Sigmoid colon (tissue), 7 donors: Measurements from ENCODE around the gene LITAF. TPM values are rescaled to one million over a fixed set of nuclear protein-coding genes. Genes with fewer than 3 reads are reported as not detected.

ENCODE experiments used
- DNase-seq: peaks from one replicate; pipeline ENCODE4 v3.0.0-alpha.2; 2019
- H3K27ac ChIP-seq, 4 donors: fragments of 200-600 bp; sonication (generic); one replicate each; pipeline ENCODE4 v1.5.1; 2016 to 2019; ENCODE audit warnings: mild to moderate bottlenecking in 1 of 4
- H3K27me3 ChIP-seq, 3 donors: fragments of 200-600 bp; sonication (generic); one replicate each; pipeline ENCODE4 v1.5.1; 2019; ENCODE audit warnings: mild to moderate bottlenecking in 1 of 3
- H3K36me3 ChIP-seq, 4 donors: fragments of 200-600 bp; sonication (generic); one replicate each; pipeline ENCODE4 v1.5.1; 2016 to 2019
- H3K4me1 ChIP-seq, 4 donors: fragments of 200-600 bp; sonication (generic); one replicate each; pipeline ENCODE4 v1.5.1; 2017 to 2019
- H3K4me3 ChIP-seq, 4 donors: fragments of 200-600 bp; sonication (generic); one replicate each; pipeline ENCODE4 v1.5.1; 2017 to 2019; ENCODE audit warnings: mild to moderate bottlenecking in 2 of 4, moderate library complexity in 1 of 4
- H3K9me3 ChIP-seq, 4 donors: fragments of 200-600 bp in 3 of 4; sonication (generic) in 3 of 4; one replicate each; pipeline versions ENCODE4 v1.5.1 to v1.6.1; 2013 to 2019
- CTCF ChIP-seq, 4 experiments: fragments of 450-650 bp in 3 of 4; fragments of 200-600 bp in 1 of 4; IDR thresholded peaks; one replicate each; pipeline ENCODE4 v1.5.1; 2016 to 2019; ENCODE audit warnings: antibody characterized with exemption in 4 of 4, mild to moderate bottlenecking in 3 of 4, moderate library complexity in 2 of 4
- EP300 ChIP-seq, 4 donors: sonication (generic); formaldehyde crosslinking; IDR thresholded peaks; one replicate each; pipeline ENCODE4 v1.6.1; 2017; ENCODE audit warnings: antibody characterized with exemption in 4 of 4
- POLR2A ChIP-seq, 2 donors: fragments of 450-650 bp; IDR thresholded peaks; one replicate each; pipeline ENCODE4 v1.6.1; 2016; ENCODE audit warnings: antibody characterized with exemption in 2 of 2, mild to moderate bottlenecking in 2 of 2, moderate library complexity in 2 of 2
- POLR2AphosphoS5 ChIP-seq, 4 donors: sonication (generic); formaldehyde crosslinking; IDR thresholded peaks; one replicate each; pipeline ENCODE4 v1.6.1; 2017; ENCODE audit warnings: antibody characterized with exemption in 4 of 4
- WGBS, 2 donors: extraction: QIAGEN DNeasy Blood & Tissue Kit; methylation state at CpG; one replicate each; pipeline ENCODE4 v1.1.7; 2013; 5-methylcytosine and 5-hydroxymethylcytosine counted together
- intact Hi-C: fragments of 100-400 bp; cut with DNase I; formaldehyde crosslinking; loops from one replicate; pipeline ENCODE4 v1.15.1; 2023
- polyA plus RNA-seq, 3 donors: library from polyadenylated mRNA; stranded (reverse); fragments of 200-250 nt; gene quantifications; one replicate each; pipeline ENCODE4 v1.2.3, GENCODE V29; 2013
- total RNA-seq, 4 donors: library from RNA; depleted of rRNA; stranded (reverse); fragments of >200 nt; gene quantifications; one replicate each; pipeline ENCODE4 v1.1.0, GENCODE V29; 2016
- donor health status: healthy with polysubstance abuse.
- donor health status: Bipolar disorder and iron deficiency.
- donor health status: healthy.

LITAF gene
- total and polyA plus RNA-seq, 7 donors: 20.6 to 307 (median 55.1) TPM

- Histone ChIP-seq H3K4me3 (no peak overlapping the region), H3K27me3 (no peaks in the 10 kb centered on the region), H3K4me1 (peaks cover 0 to 31% (median 18%) of the 10 kb centered on the region in 4 donors), H3K9me3 (no peaks in the 10 kb centered on the region), H3K27ac (peak overlapping the region; percentile 57 to 65 (median 60)), H3K36me3 (no peaks in the 10 kb centered on the region)
- TF ChIP-seq CTCF (IDR thresholded peaks at IDR 0.05) (no peak), POLR2A (IDR thresholded peaks at IDR 0.05) (no peak), POLR2AphosphoS5 (IDR thresholded peaks at IDR 0.05) (no peak), EP300 (IDR thresholded peaks at IDR 0.05) (no peak)
- no peak for DNase-seq
- WGBS, 2 donors: 80 to 84% methylated on average over 12 of the region's 12 CpGs
- intact Hi-C loops: loop anchor here (10.0 kb wide), 1 partner anchor 75 kb away; no protein-coding TSS in a partner anchor
Observed at GRCh38 chr16:11630046-11630767, 43.5 kb upstream of the LITAF start.

GRCh38 chr16:11629071-11630030 is 42.6 kb upstream of the LITAF start:
- intact Hi-C loops: loop anchor here (10.0 kb wide), 1 partner anchor 75 kb away; no protein-coding TSS in a partner anchor
- H3K27me3 ChIP-seq: no peaks in the 10 kb centered on the region
- peaks cover 0 to 31% (median 18%) of the 10 kb centered on the region in 4 donors for H3K4me1 ChIP-seq
- H3K27ac ChIP-seq: peak overlapping the region; percentile 57 to 65 (median 60)
- no peaks in the 10 kb centered on the region for H3K36me3 ChIP-seq
- TF ChIP-seq CTCF (IDR thresholded peaks at IDR 0.05): no peak
- peak in 2 of 4 donors; percentile 13 to 41 for TF ChIP-seq POLR2AphosphoS5 (IDR thresholded peaks at IDR 0.05)
- 52 to 81% methylated on average over 23 of the region's 23 CpGs for WGBS, 2 donors
- no peak overlapping the region for H3K4me3 ChIP-seq
- H3K9me3 ChIP-seq: no peaks in the 10 kb centered on the region
- peak; percentile 78 for DNase-seq

- Histone ChIP-seq H3K4me1 (peaks cover 0 to 26% (median 13%) of the 10 kb centered on the region in 4 donors), H3K27ac (peak overlapping the region; percentile 57 to 65 (median 60)), H3K36me3 (no peaks in the 10 kb centered on the region), H3K27me3 (no peaks in the 10 kb centered on the region), H3K4me3 (no peak overlapping the region), H3K9me3 (no peaks in the 10 kb centered on the region)
- WGBS, 2 donors: 73 to 81% methylated on average over 15 of the region's 15 CpGs
- DNase-seq: peak; percentile 74
- intact Hi-C loops: no loop called here
- TF ChIP-seq CTCF (IDR thresholded peaks at IDR 0.05) (no peak), POLR2AphosphoS5 (IDR thresholded peaks at IDR 0.05) (no peak), EP300 (IDR thresholded peaks at IDR 0.05) (no peak), POLR2A (IDR thresholded peaks at IDR 0.05) (no peak)
Observed at GRCh38 chr16:11627822-11628457, 41.2 kb upstream of the LITAF start.

- peak overlapping the region; percentile 8 to 65 (median 54) for H3K27ac ChIP-seq
- intact Hi-C loops: no loop called here
Observed at GRCh38 chr16:11627292-11627663, 40.6 kb upstream of the LITAF start.

More at GRCh38 chr16:11627292-11627663, 40.6 kb upstream of the LITAF start:
- Histone ChIP-seq H3K4me1 (peaks cover 0 to 23% (median 6%) of the 10 kb centered on the region in 4 donors), H3K36me3 (no peaks in the 10 kb centered on the region), H3K27me3 (no peaks in the 10 kb centered on the region), H3K9me3 (no peaks in the 10 kb centered on the region), H3K4me3 (no peak overlapping the region)
- WGBS, 2 donors: 94 to 95% methylated on average over 5 of the region's 5 CpGs
- TF ChIP-seq POLR2AphosphoS5 (IDR thresholded peaks at IDR 0.05): no peak
- TF ChIP-seq CTCF (IDR thresholded peaks at IDR 0.05): no peak
- no peak for TF ChIP-seq POLR2A (IDR thresholded peaks at IDR 0.05)
- TF ChIP-seq EP300 (IDR thresholded peaks at IDR 0.05): no peak
- no peak for DNase-seq
